HG02623 (cell line): Measurements from ENCODE around the gene ILK.

Experiments
- ATAC-seq: cut with Tn5 transposase; IDR thresholded peaks from one replicate; pipeline ENCODE4 v1.9.1; 2021; ENCODE audit warnings: moderate library complexity; ENCODE audit not compliant: unreplicated experiment

Gene ILK

GRCh38 chr11:6654281-6655019 is 50.9 kb downstream of the ILK start:
- no peak for ATAC-seq

- no peak for ATAC-seq
Measured at GRCh38 chr11:6655020-6655789, 51.6 kb downstream of the ILK start.

- ATAC-seq = no peak
Measured at GRCh38 chr11:6655790-6656583, 52.4 kb downstream of the ILK start, which contains the start of gene DCHS1. TSS of gene DCHS1 (minus strand) at chr11:6655809. CDS start at chr11:6641613, 14,196 bp downstream.

GRCh38 chr11:6656584-6656915 is 53.0 kb downstream of the ILK start:
- no peak for ATAC-seq

- ATAC-seq = no peak
Measured at GRCh38 chr11:6656936-6657335, 53.4 kb downstream of the ILK start.

DNA sequence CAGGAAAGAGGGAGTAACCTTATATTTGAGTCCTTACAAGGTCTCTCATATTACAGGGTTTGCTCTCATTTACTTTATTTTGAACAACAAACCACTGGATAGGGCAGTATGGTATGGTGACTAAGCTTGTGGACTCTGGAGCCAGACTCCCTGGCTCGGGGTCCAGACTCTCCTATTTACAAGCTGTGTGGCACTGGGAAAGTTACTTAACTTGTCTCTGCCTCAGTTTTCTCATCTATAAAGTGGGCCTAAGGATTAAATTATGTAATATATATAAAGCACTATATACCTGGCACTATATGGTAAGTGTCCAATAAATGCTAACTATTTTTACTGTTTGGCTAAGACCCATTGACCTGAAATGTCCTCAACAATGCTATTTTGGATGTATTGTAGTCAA is 53.8 kb downstream of the ILK start:
- no peak for ATAC-seq

DNA sequence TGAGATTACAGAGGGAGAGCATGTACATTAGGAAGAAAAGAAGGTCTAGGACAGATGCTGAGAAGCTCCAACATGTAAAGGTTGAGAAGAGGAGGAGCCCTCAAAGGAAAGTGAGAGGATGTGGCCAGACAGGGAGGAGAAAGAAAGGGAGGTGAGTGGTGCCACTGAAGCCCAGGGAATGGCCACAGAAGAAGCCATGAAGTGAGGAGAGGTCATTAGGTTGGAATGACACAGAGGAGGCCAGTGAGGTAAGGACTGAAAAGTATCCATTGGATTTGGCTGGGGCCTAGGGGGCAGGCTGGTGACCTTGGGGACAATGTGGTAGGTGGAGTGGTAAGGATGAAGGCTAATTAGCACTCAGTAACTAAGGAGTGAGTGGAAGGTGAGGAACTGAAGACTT is 55.1 kb downstream of the ILK start:
- no peak for ATAC-seq
